NCI-H1048 (cell line): ENCODE measurements around the gene VDR.

Experiments
- DNase-seq: peaks from one replicate; lab custom pipeline; 2025; lab: John Stamatoyannopoulos, UW

Gene VDR

DNA sequence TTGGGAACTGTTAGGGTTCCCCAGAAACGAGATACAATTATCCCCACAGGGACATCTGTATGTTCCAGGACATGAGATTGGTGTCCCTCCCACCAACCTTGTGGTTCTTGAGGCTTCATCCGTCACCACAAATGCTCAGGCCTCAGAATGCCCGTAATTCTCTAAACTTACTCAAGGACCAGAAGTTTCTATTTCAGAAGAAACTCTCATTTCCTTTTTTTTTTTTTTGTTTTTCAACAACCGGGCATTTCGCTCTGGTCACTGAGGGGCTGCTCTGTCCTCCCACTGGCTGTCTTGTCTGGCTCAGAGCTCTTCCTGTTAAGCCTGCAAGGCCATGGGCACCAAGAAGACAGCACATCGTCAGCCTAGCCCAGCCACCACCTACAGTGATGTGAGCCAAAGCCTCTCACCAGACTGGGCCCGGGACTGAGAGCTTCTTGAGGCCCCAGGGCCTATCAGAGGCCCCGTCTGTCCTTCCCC lies 36.2 kb downstream of the VDR start:
- no peak for DNase-seq

DNA sequence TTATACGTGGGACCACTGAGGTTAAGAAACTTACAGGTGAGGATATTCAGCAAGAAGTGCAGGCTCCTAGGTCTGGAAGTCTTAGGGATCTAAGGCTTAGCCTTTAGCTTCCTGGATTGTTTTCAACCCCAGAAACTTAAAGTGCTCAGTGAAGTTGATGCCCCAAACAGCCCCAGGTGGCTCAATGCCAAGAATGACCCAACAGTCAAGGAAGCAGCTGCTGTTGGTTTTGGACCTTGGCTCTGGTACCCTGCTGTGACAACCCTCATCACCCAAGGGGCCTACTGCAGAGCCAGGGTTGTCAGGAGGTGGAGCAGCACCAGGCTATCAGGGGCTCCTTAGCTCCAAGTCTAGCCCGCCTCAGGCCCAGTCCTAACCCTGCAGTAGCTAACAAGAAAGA lies 36.8 kb downstream of the VDR start:
- no peak for DNase-seq

DNA sequence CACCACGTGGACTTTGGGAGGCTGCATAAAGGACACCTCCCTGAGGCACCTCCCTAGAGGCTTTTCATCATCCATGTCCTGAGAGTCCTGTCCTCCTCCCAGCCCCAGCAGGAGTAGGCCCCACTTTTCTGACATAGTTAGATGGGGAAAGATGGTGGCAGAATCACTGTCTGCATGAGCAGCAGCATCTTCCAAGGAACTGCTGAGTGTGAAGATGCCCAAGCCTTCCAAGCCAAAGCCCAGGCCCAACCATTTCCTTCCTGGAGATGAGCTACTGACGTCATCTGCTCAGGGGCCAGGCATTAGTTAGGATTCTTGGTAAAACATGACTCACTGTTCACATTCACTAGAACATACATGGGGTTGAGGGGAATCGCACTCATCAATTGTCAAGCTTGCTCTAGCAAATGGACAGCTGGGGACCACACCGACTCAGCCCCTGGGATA lies 37.3 kb downstream of the VDR start:
- no peak for DNase-seq

DNA sequence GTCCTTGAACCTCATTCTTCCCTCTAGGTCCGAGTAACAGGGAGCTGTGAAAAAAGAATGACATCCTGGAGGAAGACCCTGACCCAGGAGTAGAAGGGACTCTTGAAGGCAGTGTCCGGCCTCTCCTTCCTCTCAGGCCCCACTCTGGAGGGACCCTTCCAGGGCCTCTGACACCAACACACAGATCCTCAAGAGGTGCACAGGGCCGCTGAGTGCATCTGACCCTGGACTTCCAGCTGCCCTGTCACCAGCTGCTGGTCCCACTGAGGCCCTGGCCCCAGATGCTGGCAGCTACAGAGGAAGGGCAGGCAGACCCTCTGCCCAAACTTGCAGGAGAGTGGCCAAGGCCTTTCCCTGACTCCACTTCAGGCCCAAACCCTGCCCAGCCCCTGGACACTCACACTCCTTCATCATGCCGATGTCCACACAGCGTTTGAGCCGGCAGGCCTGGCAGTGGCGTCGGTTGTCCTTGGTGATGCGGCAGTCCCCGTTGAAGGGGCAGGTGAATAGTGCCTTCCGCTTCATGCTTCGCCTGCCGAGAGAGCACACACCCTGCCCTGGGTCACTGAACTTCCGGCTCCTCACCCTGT lies 40.1 kb downstream of the VDR start:
- DNase-seq: no peak

DNA sequence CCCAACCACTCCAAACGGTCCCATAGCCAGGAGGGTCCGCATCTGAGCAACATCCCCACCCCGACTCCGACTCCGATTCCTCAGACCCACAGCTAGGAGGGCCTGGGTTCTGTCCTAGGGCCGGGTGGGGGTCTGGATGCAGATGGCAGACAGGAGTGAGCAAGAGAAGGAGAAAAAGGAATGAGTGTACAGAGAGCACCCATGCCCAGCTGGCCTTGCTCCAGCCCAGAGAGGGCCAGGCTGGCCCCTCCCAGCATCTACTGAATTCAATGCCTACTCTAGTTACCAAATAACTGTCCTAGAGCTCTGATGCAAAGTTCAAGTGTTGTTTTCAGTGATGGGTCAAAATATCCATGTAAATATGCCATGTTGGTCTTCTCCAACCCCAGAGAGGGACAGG lies 40.8 kb downstream of the VDR start:
- no peak for DNase-seq

DNA sequence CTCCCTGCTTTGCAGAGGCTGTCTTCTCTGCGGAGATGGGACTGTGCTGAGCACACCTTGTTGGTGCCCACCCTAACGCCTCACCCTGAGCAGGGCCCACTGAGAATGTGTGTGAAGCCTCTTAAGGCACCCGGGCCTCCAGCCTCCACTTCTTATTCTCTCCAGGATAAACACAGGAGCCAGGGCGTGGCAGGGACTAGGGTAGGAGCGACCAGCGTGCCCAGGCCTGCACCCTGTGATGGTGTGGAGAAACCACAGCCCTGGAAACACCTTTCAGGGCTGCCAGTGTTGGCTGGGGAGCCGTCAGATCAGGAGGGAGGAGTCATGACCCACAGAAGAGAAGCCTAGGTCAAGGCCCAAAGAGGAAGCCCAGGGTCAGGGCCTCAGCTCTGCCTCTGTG lies 41.3 kb downstream of the VDR start:
- no peak for DNase-seq

DNA sequence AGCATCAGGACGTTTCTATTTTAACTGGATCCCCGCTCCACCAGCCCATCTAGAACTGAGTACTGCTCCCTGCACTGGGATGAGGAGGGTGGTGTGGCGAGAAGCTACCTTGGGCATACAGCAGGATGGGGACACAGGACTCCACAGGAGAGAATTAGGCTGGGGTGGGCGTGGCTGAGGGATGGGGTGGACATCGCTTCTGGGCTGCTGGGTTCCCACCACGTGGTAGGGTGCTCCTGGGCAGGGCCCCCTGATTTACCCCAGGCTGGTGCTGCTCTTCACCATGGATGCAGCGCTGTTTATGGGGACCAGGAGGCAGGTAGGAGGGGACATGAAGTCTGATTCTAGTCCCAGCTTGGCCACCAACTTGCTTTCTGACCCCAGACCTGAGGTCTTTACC lies 41.9 kb downstream of the VDR start:
- no peak for DNase-seq

DNA sequence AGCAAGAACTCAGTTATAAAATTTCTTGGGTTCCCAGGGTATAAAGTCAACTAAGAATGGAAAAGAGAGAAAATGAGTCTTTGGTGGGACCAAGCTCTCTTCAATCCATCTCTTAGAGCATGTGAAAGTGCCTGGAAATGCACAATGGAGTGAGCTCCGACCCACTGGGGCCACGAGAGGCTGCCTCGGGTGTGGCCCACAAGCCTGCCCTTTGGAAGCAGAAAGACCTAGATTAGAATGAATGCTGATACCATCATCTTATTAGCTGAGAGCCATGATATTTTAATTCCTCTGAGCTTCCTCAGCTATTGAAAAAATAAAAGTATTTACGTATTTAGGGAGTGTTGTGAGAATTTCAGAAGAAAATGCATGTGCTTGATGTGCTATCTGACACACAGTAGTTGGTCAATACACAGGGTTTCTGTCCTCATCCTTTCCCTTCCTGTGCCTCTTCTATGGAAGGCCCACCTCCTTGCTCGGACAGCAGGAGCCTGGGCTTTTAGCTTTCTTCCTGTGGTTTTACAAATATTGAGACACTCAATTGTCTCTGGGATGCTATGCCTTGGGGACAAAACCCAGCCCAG lies 42.5 kb downstream of the VDR start:
- DNase-seq: no peak

DNA sequence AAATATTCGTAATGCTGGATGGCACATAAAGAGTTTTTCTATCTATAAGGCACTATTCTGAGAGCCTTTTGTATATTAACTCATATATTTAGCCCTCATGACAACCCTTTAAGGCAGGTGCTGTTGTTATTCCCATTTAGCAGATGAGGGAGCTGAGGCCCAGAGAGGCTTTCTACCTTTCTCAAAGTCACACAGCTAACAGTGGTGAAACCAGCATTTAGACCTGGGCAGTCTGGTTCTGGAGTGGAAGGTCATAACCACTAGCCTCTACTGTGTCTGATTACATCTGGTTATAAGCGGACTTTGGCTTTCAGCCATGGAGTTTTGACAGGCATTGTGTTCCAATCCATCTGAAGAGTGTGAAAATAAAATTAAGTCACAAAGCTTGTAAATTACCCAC lies 43.9 kb downstream of the VDR start:
- no peak for DNase-seq

DNA sequence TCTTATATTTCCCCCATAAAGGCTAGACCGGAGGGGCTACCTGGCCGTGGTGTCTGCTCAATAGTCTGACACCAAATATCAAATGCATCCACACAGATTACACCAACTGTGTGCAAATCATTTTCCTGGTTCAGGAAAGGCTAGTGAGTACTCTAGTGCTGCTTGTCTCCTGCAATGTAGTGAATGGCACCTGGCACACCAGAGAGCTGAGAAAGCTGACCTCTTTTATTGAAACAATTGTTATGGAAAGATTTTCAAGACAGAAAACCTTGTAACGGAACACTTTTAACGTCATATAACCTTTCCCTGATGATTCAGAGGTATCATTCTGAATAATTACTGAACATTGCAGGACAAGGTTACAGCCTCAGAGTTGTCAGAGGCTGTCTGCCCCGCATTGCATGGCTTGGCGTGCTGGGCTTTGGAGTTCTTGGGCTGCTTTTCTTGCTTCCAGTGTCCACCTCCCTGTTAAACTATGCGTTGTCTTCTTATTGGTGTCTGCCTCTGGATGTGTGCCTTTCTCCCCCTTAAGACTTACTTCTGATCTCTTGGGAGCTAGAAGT lies 44.4 kb downstream of the VDR start:
- DNase-seq: no peak

DNA sequence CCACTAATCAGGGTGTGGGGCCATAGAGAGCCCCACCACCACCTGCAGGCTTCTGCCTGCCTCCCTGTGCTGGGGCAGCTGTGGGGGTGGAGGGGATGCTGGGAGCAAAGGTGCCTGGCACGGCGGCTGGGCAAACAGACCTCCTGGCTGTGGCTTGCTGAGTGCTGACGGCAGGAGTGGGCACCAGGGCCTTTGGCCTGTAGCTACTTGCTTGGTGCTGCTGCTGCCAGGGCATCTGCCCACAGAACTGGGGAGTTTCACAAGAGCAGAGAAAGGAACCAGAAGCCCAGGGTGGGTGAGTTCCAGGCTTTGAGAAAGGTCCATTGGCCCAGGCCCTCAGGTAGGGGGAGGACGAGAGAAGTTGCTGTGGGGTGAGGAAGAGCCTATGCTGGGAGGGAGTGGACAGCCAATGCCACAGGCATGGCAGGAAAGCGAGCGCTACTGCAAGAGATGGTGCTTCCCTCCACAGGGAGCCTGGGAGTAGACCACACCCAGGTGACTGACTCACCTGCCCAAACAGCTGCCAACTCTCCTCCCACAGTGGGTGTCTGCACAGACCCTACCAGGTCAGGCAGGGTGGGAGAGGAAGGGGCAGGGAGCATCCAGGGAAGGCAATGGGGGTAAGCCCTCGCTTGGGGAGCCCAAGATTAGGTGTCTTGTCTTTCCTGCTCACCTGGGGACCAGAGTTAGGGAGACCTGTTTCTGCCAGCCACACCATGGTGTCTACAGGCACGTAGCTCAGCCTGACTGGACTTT lies 46.1 kb downstream of the VDR start:
- no peak for DNase-seq

DNA sequence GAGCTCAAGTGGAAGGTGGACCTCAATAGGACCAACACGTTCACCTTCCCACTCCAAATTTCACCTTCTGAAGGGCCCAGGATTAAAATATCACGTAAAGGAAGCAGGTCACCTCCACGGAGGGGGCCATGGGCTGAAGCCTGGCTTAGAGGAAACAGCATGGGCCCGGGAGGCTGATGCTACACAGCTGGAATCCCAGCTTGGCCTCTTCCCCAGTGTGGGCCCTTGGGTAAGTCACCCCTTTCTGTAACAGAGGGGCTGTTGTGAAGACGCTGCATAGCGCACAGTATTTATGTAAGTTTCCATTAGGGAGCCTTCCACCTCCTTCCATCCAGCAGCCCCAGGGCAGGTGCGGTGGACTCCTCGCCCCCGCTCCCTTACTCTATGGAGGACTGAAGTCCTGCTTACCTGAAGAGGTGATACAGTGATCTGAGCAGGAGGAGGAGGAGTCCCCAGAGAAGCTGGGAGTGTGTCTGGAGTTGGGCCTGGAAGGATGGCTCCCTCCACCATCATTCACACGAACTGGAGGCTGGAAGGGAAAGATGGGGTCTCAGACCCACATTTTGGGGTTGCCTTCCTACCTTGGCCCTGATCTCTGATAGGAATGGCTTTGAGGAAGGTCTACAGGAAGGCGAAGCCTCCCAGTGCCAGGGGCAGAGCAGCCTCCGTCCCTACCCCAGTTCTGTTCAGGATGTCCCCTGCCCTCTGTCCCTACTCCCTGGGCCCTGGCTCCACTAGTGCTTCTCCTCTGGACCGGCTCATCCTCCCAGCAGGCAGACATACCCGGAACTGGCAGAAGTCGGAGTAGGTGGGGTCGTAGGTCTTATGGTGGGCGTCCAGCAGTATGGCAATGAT lies 47.8 kb downstream of the VDR start:
- DNase-seq: no peak

DNA sequence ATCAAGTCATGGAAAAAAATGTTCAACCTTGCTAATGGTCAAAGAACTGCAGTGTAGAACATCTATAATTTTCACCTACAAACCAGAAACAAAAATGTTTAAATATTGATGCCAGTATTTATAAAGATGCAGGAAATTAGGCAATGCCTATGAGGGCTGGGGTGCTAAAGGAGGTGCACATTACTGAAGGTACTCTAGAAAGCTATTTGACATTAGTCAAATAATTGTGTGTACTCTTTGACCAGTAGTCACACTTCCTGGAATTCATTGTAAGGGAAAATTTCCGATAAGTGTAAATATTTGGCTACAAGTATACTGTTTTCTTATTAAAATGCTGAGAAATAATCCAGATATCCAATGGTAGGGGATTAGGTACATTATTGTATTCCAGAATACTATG lies 48.7 kb downstream of the VDR start:
- DNase-seq: no peak

DNA sequence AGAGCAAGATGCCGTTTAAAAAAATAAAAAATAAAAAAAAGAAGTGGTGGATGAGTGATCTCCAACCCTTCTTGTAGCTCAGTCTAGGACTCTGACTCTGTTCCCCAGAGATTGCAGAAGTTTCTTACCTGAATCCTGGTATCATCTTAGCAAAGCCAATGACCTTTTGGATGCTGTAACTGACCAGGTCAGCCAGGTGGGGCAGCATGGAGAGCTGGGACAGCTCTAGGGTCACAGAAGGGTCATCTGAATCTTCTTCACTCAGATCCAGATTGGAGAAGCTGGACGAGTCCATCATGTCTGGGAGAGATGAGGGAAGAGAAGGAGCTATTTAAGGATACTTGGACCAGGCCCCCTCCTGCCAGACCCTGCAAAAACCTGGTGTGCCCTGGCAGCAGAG lies 49.3 kb downstream of the VDR start:
- DNase-seq: no peak

DNA sequence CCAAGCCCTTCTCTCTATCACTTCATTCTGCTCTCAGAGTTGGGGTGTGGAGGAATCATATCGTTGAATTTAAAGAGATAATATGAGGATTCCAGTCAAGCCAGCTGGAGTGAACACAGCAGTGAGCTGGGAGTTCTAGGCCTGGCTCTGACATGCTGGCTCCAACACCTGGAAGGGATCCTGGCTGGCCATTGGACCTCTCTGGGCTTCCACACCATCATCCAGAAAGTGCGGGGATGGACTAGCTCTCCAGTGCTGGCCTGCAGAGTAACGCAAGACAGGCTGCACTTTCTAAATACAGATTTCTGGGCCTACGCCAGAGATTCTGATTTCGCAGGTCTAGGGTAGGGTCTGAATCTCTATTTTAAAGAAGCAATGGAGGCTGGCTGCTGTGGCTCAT lies 50.3 kb downstream of the VDR start:
- DNase-seq: no peak

DNA sequence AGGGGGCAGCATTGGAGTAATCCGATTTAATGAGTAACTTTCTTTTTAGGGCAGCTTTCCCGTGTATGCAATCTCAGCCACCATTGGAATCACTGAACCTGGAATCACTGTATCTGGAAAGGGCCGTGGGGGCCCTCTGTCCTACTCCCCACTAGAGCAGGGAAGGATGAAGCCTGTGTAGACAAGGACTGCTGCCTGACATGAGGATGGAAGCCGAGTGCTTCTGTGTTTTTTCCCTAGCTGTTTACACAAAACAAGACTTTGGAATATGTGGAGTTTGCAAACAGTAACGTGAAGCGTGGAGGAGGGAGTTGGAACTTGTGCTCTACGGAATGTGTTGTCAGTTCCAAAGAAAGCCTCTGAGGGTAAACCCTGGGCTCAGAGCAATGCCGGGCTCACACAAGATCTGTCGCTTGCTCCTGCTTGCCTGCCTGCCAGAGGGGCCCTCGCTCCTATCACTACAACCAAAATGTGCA lies 52.7 kb downstream of the VDR start:
- no peak for DNase-seq

DNA sequence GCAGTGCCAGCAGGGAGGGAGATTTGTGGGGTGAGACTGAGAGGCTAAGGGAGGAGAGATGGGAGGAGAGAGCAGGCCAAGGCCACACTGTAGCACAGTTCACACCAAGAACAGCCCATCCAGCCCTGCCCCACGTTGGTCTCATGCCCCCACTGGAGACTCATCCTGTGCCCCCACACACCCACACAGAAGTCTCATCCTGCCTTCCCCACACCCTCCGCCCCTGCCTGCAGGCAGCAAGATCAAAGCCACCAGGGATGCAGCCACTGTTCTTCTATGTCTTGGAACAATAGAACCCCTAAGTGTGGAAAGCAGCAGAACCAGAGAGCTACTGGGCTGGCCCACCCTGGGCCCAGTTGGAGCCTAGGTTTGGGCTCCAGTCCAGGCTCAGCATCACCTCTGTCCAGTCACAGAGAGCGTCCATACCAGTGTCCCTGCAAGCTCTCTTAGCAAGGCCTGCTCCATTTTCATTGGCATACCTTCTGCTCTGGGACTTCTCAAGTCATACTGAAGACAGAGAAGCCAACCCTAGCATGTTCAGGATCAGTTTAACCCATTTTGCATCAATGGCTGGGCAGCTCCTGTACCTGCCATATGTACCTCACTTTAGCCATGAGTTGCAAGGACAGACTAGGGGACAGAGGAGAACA lies 53.4 kb downstream of the VDR start:
- DNase-seq: no peak

DNA sequence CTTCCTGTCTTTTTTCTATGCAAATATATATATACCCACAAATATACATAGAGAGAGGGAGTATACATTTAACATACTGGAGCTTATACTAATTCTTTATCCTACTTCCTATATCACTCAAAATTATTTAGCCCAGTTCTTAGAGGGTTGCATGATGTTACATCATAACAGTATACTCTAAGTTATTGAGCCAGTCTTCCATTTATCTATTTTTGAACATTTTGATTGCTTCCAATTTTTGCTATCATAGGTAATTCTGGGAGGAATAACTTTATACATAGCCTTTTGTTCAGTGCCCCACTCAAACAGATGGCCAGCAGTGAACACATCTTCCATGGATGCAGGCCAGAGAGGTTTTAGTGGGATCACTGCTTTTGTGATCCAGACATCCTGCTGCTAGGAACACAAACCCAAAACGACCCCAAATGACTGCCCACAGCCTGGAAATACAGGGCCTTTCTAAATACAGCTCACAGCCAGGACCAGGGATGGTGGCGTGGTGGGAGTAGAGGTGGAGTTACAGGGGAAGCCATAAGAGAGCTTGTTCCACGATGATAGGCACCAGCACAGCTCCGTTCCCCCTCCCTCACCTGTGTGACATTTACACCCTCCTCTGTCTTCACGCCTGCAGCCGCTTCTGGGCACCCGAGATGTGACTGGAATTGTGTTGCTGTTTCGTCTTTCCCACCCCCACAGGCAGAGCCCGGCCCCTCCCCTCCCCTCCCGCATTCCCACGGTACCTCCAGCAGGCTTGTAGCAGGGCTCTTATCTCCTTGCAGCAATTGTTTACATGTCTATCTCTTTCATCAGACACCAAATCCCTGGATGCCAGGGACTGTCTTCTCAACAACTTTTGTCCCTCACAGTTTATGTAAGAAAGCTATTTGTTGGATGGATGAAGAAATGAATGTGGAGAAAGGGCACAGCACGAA lies 54.4 kb downstream of the VDR start:
- DNase-seq: no peak

DNA sequence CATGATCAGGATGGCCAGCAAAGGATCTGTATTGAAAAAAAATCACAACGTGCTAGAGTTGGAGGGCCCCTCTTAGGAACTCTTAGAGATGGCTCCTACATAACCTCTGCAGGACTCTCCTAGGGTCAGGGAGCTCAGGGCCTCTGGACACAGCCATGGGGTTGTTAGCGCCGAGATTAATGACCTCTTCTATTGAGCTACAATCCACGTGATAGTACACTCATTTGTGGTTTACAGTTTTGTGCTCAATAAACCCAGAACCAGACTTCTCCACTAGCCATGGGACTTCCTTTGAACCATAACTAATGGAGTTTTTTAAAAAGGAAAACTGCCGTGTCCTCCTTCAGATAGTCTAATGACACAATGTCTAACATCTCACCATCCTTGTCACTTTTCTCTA lies 55.5 kb downstream of the VDR start:
- DNase-seq: no peak

DNA sequence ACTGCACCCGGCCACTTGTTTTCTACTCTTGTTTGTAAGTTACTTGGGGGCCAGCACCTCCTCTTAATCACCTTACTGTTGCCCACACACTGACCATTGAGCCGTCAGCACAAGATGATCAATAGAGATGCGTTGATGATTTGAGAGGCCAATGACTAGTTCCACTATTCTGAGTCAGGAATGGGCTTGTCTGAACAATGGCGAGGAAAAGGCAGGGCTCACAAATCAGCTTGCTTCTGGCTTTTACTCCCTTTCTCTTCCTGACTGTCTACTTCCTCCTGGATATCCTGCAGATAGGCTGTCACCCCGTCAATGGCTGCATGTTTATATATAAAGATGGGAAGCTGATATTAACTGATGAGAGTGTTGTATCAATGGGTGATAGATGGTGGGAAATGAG lies 55.9 kb downstream of the VDR start:
- DNase-seq: no peak
